Measurements from ENCODE around the gene ST7. TPM values are rescaled to one million over a fixed set of nuclear protein-coding genes. Genes with fewer than 3 reads are reported as not detected.

Gene ST7
- total and polyA plus RNA-seq, 2 donors (not counting 3 experiments of a cell fraction or from before 2014, with no cell fraction given): 18.6 to 24.9 TPM

- H4K20me1 ChIP-seq (replicated peaks; ENCODE audit: control insufficient read depth, extremely low read depth, insufficient read depth, low read length): no peaks in the 10 kb centered on the region
- POLR2A ChIA-PET: no interaction called here
- dilution Hi-C loops (cut with MboI; ENCODE audit: extremely low pct_ligation_motif_present, low sequenced_read_pairs): no loop called here
- no TSS peak for BruUV-seq (replicated peaks)
- no peaks in the 10 kb centered on the region for H3K9me3 ChIP-seq (replicated peaks; ENCODE audit: control insufficient read depth, insufficient read depth, low read length)
- no peak overlapping the region for H3K4me2 ChIP-seq (ENCODE audit: insufficient read depth, low read length)
- CTCF ChIA-PET: interaction anchor here (1.9 kb wide), 1 partner anchor 39 kb away, joined by 8 read pairs; no protein-coding TSS in a partner anchor
- H2AFZ ChIP-seq (ENCODE audit: low read depth, low read length): no peak overlapping the region
- TF ChIP-seq GATA2 (IDR thresholded peaks at IDR 0.05; ENCODE audit: insufficient read depth, insufficient read length, low read depth, low read length): no peak
- no peak for TF ChIP-seq MYC (IDR thresholded peaks at IDR 0.05; ENCODE audit: low read depth, low read length)
- TF ChIP-seq JUN (IDR thresholded peaks at IDR 0.05; ENCODE audit: borderline replicate concordance, insufficient read depth, insufficient read length, low read depth): no peak
- no peak for TF ChIP-seq CTCF (IDR thresholded peaks at IDR 0.05; ENCODE audit: extremely low read depth in 1 of 2, insufficient read depth in 1 of 2, low read depth in 1 of 2, low read length in 2 of 2)
- no peak for TF ChIP-seq EZH2 (IDR thresholded peaks at IDR 0.05; ENCODE audit: borderline replicate concordance, low read depth, low read length, severe bottlenecking)
- no peak for TF ChIP-seq POLR2AphosphoS5 (IDR thresholded peaks at IDR 0.05; ENCODE audit: insufficient read depth, low read depth, low read length)
- peaks cover 3 to 4% of the 10 kb centered on the region in 2 experiments for H3K27me3 ChIP-seq (ENCODE audit: control insufficient read depth in 2 of 2, insufficient read depth in 2 of 2, low read length in 2 of 2)
- H3K4me1 ChIP-seq (ENCODE audit: control insufficient read depth, extremely low read depth, insufficient read depth, low read length): no peaks in the 10 kb centered on the region
- no peaks in the 10 kb centered on the region for H3K79me2 ChIP-seq (ENCODE audit: control insufficient read depth, insufficient read depth, low read length)
- H3K9me1 ChIP-seq (replicated peaks; ENCODE audit: control insufficient read depth, extremely low read depth, insufficient read depth, low read length): no peaks in the 10 kb centered on the region
- H3K27ac ChIP-seq (ENCODE audit: insufficient read depth, low read depth, low read length): no peak overlapping the region
- H3K9ac ChIP-seq (replicated peaks; ENCODE audit: extremely low read depth, insufficient read depth, low read length): no peak overlapping the region
- H3K36me3 ChIP-seq (ENCODE audit: control insufficient read depth in 2 of 2, extremely low read depth in 1 of 2, insufficient read depth in 2 of 2, low read length in 2 of 2): no peaks in the 10 kb centered on the region
- FAIRE-seq: no peak
- DNase-seq (ENCODE audit: low read depth, low spot score): no peak
- H3K4me3 ChIP-seq (replicated peaks in 1 of 3; ENCODE audit: insufficient read depth in 1 of 3, low read depth in 1 of 3, low read length in 3 of 3): no peak overlapping the region
- intact Hi-C loops (cut with micrococcal nuclease): no loop called here
Observed at GRCh38 chr7:117251687-117252086, 298.4 kb downstream of the ST7 start.

Data from endothelial cell of umbilical vein (primary cell).